Mucosa of rectum (tissue), 2 donors: ENCODE measurements around the gene ESYT1.
"Not testable (repeated sequence)": the region's sequence is repeated elsewhere in the genome, so short reads cannot be mapped to it uniquely, and the experiment has no call there.

ENCODE experiments used
- H3K27ac ChIP-seq, 2 donors: one replicate each; pipeline ENCODE4 v1.7.0; 2013; ENCODE audit warnings: inconsistent platforms in 2 of 2, low read depth in 2 of 2, low read length in 2 of 2
- H3K27me3 ChIP-seq, 2 donors: one replicate each; pipeline ENCODE4 v1.7.0; 2013; ENCODE audit warnings: low read length in 2 of 2; ENCODE audit not compliant: control insufficient read depth in 2 of 2, insufficient read depth in 2 of 2
- H3K36me3 ChIP-seq, 2 donors: one replicate each; pipeline ENCODE4 v1.7.0; 2013; ENCODE audit warnings: low read length in 2 of 2; ENCODE audit not compliant: control insufficient read depth in 2 of 2, insufficient read depth in 2 of 2
- H3K4me1 ChIP-seq, 2 donors: one replicate each; pipeline ENCODE4 v1.7.0; 2013; ENCODE audit warnings: low read length in 2 of 2, mild to moderate bottlenecking in 1 of 2; ENCODE audit not compliant: control insufficient read depth in 2 of 2, insufficient read depth in 2 of 2
- H3K4me3 ChIP-seq, 2 donors: one replicate each; pipeline ENCODE4 v1.7.0; 2013; ENCODE audit warnings: low read length in 2 of 2
- H3K9ac ChIP-seq, 2 donors: one replicate each; pipeline ENCODE4 v1.7.0; 2013; ENCODE audit warnings: low read length in 2 of 2, low read depth in 1 of 2, mild to moderate bottlenecking in 1 of 2
- H3K9me3 ChIP-seq, 2 donors: one replicate each; pipeline ENCODE4 v1.7.0; 2013; ENCODE audit warnings: low read length in 2 of 2; ENCODE audit not compliant: control insufficient read depth in 2 of 2
- donor health status: healthy.
- donor health status: Normal muscosa, but diverticular disease.

Gene ESYT1

DNA sequence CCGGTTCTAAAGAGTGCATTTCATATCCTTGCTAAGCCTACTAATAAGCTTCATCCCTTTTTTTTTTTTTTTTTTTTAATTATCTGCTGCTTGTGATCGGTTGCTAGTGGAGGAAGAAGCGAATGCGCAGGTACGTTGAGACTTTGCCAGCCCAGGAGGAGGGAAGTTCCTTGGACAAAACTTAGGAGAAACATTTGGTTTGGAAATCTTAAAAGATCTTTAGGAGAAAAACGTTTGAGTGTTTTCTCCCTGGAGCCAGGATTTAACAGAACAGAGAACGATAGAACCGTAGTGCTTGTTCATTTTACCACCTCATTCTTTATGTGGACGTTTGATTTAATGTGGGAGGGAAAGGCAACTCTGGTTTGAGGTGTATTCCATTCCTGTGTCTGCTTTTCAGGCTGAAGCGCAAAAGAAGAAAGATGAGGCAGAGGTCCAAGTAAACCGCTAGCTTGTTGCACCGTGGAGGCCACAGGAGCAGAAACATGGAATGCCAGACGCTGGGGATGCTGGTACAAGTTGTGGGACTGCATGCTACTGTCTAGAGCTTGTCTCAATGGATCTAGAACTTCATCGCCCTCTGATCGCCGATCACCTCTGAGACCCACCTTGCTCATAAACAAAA lies 10.9 kb upstream of the ESYT1 start:
- Histone ChIP-seq H3K9ac (peak overlapping the region; percentile 97 to 99), H3K36me3 (peaks cover 12 to 30% of the 10 kb centered on the region in 2 donors), H3K4me1 (peaks cover 18 to 20% of the 10 kb centered on the region in 2 donors), H3K4me3 (peak overlapping the region; percentile 87 to 92), H3K27ac (peak overlapping the region; percentile 95 to 96)
- not testable (repeated sequence) for H3K27me3 ChIP-seq, H3K9me3 ChIP-seq

DNA sequence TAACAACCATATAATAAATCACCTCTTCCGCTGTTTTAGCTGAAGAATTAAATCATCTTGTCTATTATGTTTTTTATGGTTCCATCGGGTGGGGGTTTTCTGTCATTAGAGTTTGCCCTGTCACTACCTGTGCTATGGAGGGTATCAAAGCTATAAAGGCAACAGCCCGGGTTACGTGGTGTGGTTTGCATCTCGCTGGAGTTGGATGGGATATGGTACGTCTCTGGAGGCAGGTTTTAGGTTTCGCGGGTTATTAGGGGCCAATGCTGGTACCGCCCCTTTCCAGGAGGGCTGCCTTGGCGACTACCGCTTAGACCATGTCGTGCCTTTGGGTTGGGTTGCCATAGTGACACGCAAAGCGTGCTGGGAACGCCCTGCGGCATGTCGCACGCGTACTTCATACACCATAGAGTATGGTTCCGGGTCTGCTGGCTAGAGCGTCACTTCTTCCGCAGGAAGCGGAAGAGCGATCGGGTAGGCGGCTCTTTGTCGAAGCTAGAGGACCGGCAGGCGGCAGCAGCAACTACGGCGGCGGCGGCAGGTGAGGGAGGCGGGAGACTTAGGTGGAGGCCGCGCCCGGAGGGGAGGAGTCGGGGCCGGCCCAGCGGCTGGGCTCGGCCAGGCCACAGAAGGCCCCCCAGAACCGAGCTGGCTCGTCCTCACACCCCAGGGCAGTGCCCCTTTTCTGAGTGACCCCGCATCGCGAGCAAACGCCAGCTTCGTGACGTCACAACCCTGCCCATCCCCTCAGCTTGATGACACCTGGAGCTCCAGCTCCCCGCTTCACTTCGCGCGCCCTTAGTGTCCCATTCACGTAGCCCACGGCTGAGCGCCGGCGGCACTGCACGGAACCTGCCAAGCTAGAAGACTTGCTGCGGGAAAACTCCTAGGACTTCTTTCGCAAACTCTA lies 10.0 kb upstream of the ESYT1 start, which contains the start of gene ZC3H10:
Gene ZC3H10 (plus strand): TSS at position 489 of the 910 bp plus-strand sequence. CDS start 2,297 bp downstream, outside the sequence.
- Histone ChIP-seq H3K36me3 (peaks cover 11 to 27% of the 10 kb centered on the region in 2 donors), H3K9me3 (no peaks in the 10 kb centered on the region), H3K27ac (peak within 1 kb of the TSS; percentile 95 to 96), H3K27me3 (no peaks in the 10 kb centered on the region), H3K4me3 (peak within 1 kb of the TSS; percentile 87 to 92), H3K9ac (peak within 1 kb of the TSS; percentile 97 to 99), H3K4me1 (peaks cover 18 to 20% of the 10 kb centered on the region in 2 donors)

DNA sequence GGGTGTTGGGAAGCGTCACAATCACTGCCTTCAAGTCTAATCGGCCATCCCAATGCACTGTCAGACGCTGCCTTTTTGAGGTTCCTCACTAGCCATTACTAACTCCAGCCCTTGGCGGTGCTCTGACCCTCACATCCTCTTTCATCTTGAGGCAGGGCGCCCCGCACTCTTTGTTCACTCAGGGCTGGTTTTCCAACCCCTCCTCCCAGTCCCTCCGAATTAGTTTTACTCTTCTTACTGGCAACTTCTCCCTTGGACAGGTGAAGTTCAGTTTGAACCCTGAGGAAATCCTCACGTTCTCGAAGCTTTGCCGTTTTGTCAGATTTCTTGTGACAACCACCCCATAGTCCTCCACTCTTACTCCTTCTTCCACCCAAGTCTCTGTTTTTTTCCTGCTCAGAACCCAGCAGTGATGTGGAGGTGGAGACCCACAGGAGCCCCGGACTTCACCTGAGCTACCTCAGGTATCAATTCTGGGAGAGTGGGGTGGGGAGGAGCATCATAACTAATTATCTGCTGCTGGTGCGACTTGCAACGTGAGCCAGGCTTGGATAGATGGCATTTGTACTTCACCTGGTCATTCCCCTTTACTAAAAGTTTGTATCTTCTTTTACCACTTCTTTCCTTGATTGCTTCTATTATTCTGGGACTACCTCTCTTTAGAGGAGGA lies 9.2 kb upstream of the ESYT1 start:
- peak overlapping the region; percentile 95 to 96 for H3K27ac ChIP-seq
- H3K4me3 ChIP-seq = peak overlapping the region; percentile 82 to 87
- H3K9ac ChIP-seq = peak overlapping the region; percentile 75 to 97
- peaks cover 8 to 22% of the 10 kb centered on the region in 2 donors for H3K36me3 ChIP-seq
- no peaks in the 10 kb centered on the region for H3K27me3 ChIP-seq
- peaks cover 18 to 20% of the 10 kb centered on the region in 2 donors for H3K4me1 ChIP-seq
- H3K9me3 ChIP-seq = no peaks in the 10 kb centered on the region

DNA sequence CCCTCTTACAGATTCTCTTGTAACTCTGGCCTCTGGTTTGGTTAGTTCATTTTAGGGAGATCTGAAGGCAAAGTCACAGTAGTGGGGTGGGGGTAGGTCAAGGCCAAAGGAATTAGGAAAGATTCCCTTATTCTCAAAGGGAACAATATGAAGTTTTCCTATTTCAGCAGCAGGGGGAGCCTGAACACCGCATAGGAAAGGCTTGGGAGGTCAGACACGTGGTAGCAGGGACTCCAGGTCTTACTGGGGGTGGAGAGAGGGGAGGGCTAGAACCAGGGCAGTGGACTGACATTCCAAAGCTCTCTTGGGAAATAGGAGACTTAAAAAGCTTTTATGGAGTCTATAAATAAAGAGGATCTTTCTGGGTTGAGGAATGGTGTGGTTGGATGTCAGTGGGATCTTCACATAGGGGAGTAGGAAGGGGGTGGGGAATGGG lies 8.7 kb upstream of the ESYT1 start:
- Histone ChIP-seq H3K27ac (peak overlapping the region; percentile 35 to 96), H3K4me1 (peaks cover 18 to 20% of the 10 kb centered on the region in 2 donors), H3K27me3 (no peaks in the 10 kb centered on the region), H3K36me3 (peaks cover 7 to 19% of the 10 kb centered on the region in 2 donors), H3K9me3 (no peaks in the 10 kb centered on the region), H3K4me3 (peak overlapping the region; percentile 82 to 87), H3K9ac (peak overlapping the region in 1 of 2 donors; percentile 97)

DNA sequence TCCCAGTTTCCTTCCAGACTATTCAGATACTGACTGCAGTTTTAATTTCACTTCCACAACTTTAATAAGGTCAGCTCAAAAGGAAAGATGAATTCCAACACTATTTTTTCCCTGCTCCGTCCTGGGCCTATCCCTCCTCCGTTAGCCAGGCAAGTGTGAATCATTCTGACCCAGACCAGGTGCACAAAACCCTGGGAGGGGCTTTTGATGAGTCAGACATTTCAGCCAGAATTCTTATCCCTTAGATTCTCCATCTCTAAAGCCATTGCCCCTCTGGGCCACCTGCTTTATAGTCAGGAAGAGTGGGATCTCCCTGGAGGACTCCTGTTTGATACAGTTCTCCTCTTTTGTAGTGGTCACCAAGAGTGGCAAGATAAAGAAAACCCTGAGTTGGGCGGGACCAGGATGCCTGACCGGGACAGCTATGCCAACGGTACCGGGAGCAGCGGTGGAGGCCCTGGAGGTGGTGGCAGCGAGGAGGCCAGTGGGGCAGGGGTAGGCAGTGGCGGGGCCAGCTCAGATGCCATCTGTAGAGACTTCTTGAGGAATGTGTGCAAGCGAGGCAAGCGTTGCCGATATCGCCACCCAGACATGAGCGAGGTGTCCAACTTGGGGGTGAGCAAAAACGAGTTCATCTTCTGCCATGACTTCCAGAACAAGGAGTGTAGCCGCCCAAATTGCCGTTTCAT lies 7.8 kb upstream of the ESYT1 start:
- Histone ChIP-seq H3K9me3 (no peaks in the 10 kb centered on the region), H3K4me3 (no peak overlapping the region), H3K4me1 (peaks cover 18 to 20% of the 10 kb centered on the region in 2 donors), H3K36me3 (peaks cover 7 to 19% of the 10 kb centered on the region in 2 donors), H3K9ac (peak overlapping the region in 1 of 2 donors; percentile 3), H3K27me3 (no peaks in the 10 kb centered on the region), H3K27ac (peak overlapping the region in 1 of 2 donors; percentile 20)

- Histone ChIP-seq H3K9me3 (no peaks in the 10 kb centered on the region), H3K4me3 (no peak overlapping the region), H3K9ac (no peak overlapping the region), H3K27me3 (no peaks in the 10 kb centered on the region), H3K4me1 (peaks cover 23 to 28% of the 10 kb centered on the region in 2 donors), H3K27ac (no peak overlapping the region), H3K36me3 (peaks cover 7 to 19% of the 10 kb centered on the region in 2 donors)
Measured at GRCh38 chr12:56121204-56121870, 6.7 kb upstream of the ESYT1 start.

- H3K4me3 ChIP-seq = no peak overlapping the region
Measured at GRCh38 chr12:56122637-56123036, 5.4 kb upstream of the ESYT1 start.

GRCh38 chr12:56124133-56124532 lies 3.9 kb upstream of the ESYT1 start:
- no peak overlapping the region for H3K9ac ChIP-seq
- H3K27me3 ChIP-seq = no peaks in the 10 kb centered on the region
- H3K4me1 ChIP-seq = peaks cover 26 to 36% of the 10 kb centered on the region in 2 donors
- peaks cover 7 to 19% of the 10 kb centered on the region in 2 donors for H3K36me3 ChIP-seq
- H3K27ac ChIP-seq = peak overlapping the region in 1 of 2 donors; percentile 23
- no peak overlapping the region for H3K4me3 ChIP-seq
- H3K9me3 ChIP-seq = no peaks in the 10 kb centered on the region

More at GRCh38 chr12:56122637-56123036, 5.4 kb upstream of the ESYT1 start:
- Histone ChIP-seq H3K9me3 (no peaks in the 10 kb centered on the region), H3K27ac (no peak overlapping the region), H3K27me3 (no peaks in the 10 kb centered on the region), H3K9ac (no peak overlapping the region), H3K36me3 (peaks cover 7 to 19% of the 10 kb centered on the region in 2 donors), H3K4me1 (peaks cover 33 to 41% of the 10 kb centered on the region in 2 donors)

DNA sequence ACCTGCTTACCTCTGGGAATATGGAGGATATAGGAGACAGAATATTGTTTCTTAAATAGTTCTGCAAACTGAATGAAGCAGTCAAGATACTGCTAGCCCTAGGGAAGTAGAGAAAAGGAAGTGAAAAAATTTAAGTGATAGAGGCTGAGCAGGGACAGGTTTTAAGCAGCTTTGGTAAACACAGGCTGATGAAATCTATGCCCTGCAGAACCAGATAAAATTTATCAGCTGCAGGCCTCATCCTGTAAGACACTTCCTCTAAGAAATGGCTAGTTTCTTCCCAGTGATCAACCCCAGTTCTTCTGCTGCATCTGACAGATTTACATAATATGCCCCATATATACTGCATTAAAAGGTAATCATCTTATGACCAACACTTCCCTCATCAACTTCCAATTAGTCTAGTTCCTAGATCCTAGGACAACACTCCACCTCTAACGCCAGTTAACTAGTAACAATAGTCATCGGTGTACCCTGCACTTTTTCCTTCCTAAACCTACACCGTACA lies 1.3 kb upstream of the ESYT1 start:
- peak overlapping the region; percentile 80 to 89 for H3K27ac ChIP-seq
- H3K36me3 ChIP-seq = peaks cover 12 to 21% of the 10 kb centered on the region in 2 donors
- H3K9ac ChIP-seq = peak overlapping the region; percentile 88 to 96
- H3K4me1 ChIP-seq = peaks cover 27 to 34% of the 10 kb centered on the region in 2 donors
- H3K27me3 ChIP-seq = no peaks in the 10 kb centered on the region
- peak overlapping the region; percentile 92 to 97 for H3K4me3 ChIP-seq
- no peaks in the 10 kb centered on the region for H3K9me3 ChIP-seq
